Liver (tissue), 9 donors: ENCODE data around the gene TTF2. TPM values are rescaled to one million over a fixed set of nuclear protein-coding genes. Genes with fewer than 3 reads are reported as not detected.

Experiments
- DNase-seq: peaks from one replicate; pipeline ENCODE4 v3.0.0-alpha.2; 2017; ENCODE audit warnings: low spot score
- H3K27ac ChIP-seq, 2 donors: one replicate each; pipeline ENCODE4 v1.7.0; 2013; ENCODE audit warnings: inconsistent platforms in 2 of 2, low read length in 2 of 2, control low read depth in 1 of 2, low read depth in 1 of 2, mild to moderate bottlenecking in 1 of 2
- H3K27me3 ChIP-seq, 4 donors: one replicate each; pipeline versions ENCODE4 v1.6.1 to v1.7.0; 2013; ENCODE audit warnings: low read length in 3 of 4, inconsistent platforms in 1 of 4, mild to moderate bottlenecking in 1 of 4, moderate library complexity in 1 of 4; ENCODE audit not compliant: control insufficient read depth in 4 of 4, insufficient read depth in 4 of 4
- H3K36me3 ChIP-seq, 4 donors: one replicate each; pipeline versions ENCODE4 v1.6.1 to v1.7.0; 2013; ENCODE audit warnings: low read length in 3 of 4, mild to moderate bottlenecking in 3 of 4, low read depth in 1 of 4, moderate library complexity in 1 of 4; ENCODE audit not compliant: control insufficient read depth in 4 of 4, insufficient read depth in 3 of 4
- H3K4me1 ChIP-seq, 4 donors: one replicate each; pipeline versions ENCODE4 v1.6.1 to v1.7.0; 2013; ENCODE audit warnings: low read length in 3 of 4, mild to moderate bottlenecking in 3 of 4, moderate library complexity in 1 of 4; ENCODE audit not compliant: control insufficient read depth in 4 of 4, insufficient read depth in 4 of 4
- H3K4me3 ChIP-seq, 3 donors: one replicate each; pipeline versions ENCODE4 v1.6.1 to v1.7.0; 2013; ENCODE audit warnings: low read length in 3 of 3, control low read depth in 1 of 3, low read depth in 1 of 3, mild to moderate bottlenecking in 1 of 3
- H3K9ac ChIP-seq, 2 donors: one replicate each; pipeline ENCODE4 v1.7.0; 2013; ENCODE audit warnings: low read length in 2 of 2, mild to moderate bottlenecking in 2 of 2, moderate library complexity in 2 of 2, control low read depth in 1 of 2, low read depth in 1 of 2
- H3K9me3 ChIP-seq, 4 donors: one replicate each; pipeline versions ENCODE4 v1.6.1 to v1.7.0; 2013; ENCODE audit warnings: low read length in 3 of 4; ENCODE audit not compliant: control insufficient read depth in 4 of 4
- EGR1 ChIP-seq, 2 donors: IDR thresholded peaks; 2 replicates each; pipeline ENCODE4 v1.6.1; 2016 to 2018; ENCODE audit warnings: antibody characterized with exemption in 2 of 2, low read depth in 2 of 2
- FOXA1 ChIP-seq: IDR thresholded peaks from 2 replicates; pipeline ENCODE4 v1.6.1; 2016; ENCODE audit warnings: antibody characterized with exemption
- FOXA2 ChIP-seq: IDR thresholded peaks from 2 replicates; pipeline ENCODE4 v1.6.1; 2016; ENCODE audit warnings: antibody characterized with exemption
- GABPA ChIP-seq, 2 donors: IDR thresholded peaks in 1 of 2; conservative IDR thresholded peaks in 1 of 2; 2 replicates each; pipeline ENCODE4 v1.6.1; 2016; ENCODE audit warnings: antibody characterized with exemption in 2 of 2, mild to moderate bottlenecking in 1 of 2, moderate library complexity in 1 of 2
- HNF4A ChIP-seq, 2 donors: conservative IDR thresholded peaks; 2 replicates each; pipeline ENCODE4 v1.6.1; 2016; ENCODE audit warnings: antibody characterized with exemption in 2 of 2, mild to moderate bottlenecking in 2 of 2
- HNF4G ChIP-seq: IDR thresholded peaks from 2 replicates; pipeline ENCODE4 v1.6.1; 2016; ENCODE audit warnings: antibody characterized with exemption
- JUND ChIP-seq, 2 donors: IDR thresholded peaks; 2 replicates each; pipeline ENCODE4 v1.6.1; 2016; ENCODE audit warnings: antibody characterized with exemption in 2 of 2
- NR2F2 ChIP-seq: IDR thresholded peaks from 2 replicates; pipeline ENCODE4 v1.6.1; 2016; ENCODE audit warnings: antibody characterized with exemption
- RAD21 ChIP-seq, 2 donors: IDR thresholded peaks; 2 replicates each; pipeline ENCODE4 v1.6.1; 2016; ENCODE audit warnings: antibody characterized with exemption in 2 of 2, mild to moderate bottlenecking in 2 of 2
- RXRA ChIP-seq, 2 donors: IDR thresholded peaks; 2 replicates each; pipeline ENCODE4 v1.6.1; 2017 to 2018; ENCODE audit warnings: antibody characterized with exemption in 2 of 2, mild to moderate bottlenecking in 1 of 2
- SP1 ChIP-seq: IDR thresholded peaks from 2 replicates; pipeline ENCODE4 v1.6.1; 2018; ENCODE audit warnings: antibody characterized with exemption, mild to moderate bottlenecking
- TAF1 ChIP-seq: conservative IDR thresholded peaks from 2 replicates; pipeline ENCODE4 v1.6.1; 2016; ENCODE audit warnings: antibody characterized with exemption, mild to moderate bottlenecking
- YY1 ChIP-seq: IDR thresholded peaks from 2 replicates; pipeline ENCODE4 v1.6.1; 2016; ENCODE audit warnings: antibody characterized with exemption, mild to moderate bottlenecking
- WGBS: extraction: QIAGEN DNeasy Blood & Tissue Kit; methylation state at CpG from one replicate; pipeline ENCODE4 v1.1.7; 2013; 5-methylcytosine and 5-hydroxymethylcytosine counted together
- polyA plus RNA-seq, 2 donors: library from polyadenylated mRNA; stranded (reverse) in 1 of 2; unstranded in 1 of 2; fragments of 200-250 nt in 1 of 2; fragments of >200 nt in 1 of 2; fragmentation: Nextera tagmentation in 1 of 2; extraction: Ambion mirVana in 1 of 2; gene quantifications; one replicate each; pipeline versions ENCODE4 v1.2.1 to v1.2.3, GENCODE V29; 2013 to 2015
- total RNA-seq, 2 donors: library from RNA; depleted of rRNA; stranded (reverse); fragments of >200 nt; gene quantifications; one replicate each; pipeline ENCODE4 v1.2.3, GENCODE V29; 2014
- TF ChIP-seq, protein P1 (sequence below): fragments of 150-350 bp; IDR thresholded peaks from 2 replicates; pipeline ENCODE4 v1.5.1; 2017; ENCODE audit warnings: improper control_type of control experiment, low read depth, low read length; ENCODE audit not compliant: missing input control
- TF ChIP-seq, protein P2 (sequence below): IDR thresholded peaks from 2 replicates; pipeline ENCODE4 v1.6.1; 2016; ENCODE audit warnings: antibody characterized with exemption
- TF ChIP-seq, protein P3 (sequence below): IDR thresholded peaks from 2 replicates; pipeline ENCODE4 v1.6.1; 2016; ENCODE audit warnings: antibody characterized with exemption
- TF ChIP-seq, protein P4 (sequence below): IDR thresholded peaks from 2 replicates; pipeline ENCODE4 v1.6.1; 2016; ENCODE audit warnings: antibody characterized with exemption
- TF ChIP-seq, protein P5 (sequence below): IDR thresholded peaks from 2 replicates; pipeline ENCODE4 v1.6.1; 2016; ENCODE audit warnings: antibody characterized with exemption, mild to moderate bottlenecking
- donor health status: healthy.
- donor health status: healthy.
- donor health status: healthy.
- donor health status: healthy.
- donor health status: healthy.

TTF2 gene
- 10 to 100 TPM in 1 of 2 donors, 1 to 10 TPM in 1; 2.8 to 16.9 TPM for total RNA-seq
- polyA plus RNA-seq = 1 to 10 TPM; 1.3 to 2.8 TPM

DNA sequence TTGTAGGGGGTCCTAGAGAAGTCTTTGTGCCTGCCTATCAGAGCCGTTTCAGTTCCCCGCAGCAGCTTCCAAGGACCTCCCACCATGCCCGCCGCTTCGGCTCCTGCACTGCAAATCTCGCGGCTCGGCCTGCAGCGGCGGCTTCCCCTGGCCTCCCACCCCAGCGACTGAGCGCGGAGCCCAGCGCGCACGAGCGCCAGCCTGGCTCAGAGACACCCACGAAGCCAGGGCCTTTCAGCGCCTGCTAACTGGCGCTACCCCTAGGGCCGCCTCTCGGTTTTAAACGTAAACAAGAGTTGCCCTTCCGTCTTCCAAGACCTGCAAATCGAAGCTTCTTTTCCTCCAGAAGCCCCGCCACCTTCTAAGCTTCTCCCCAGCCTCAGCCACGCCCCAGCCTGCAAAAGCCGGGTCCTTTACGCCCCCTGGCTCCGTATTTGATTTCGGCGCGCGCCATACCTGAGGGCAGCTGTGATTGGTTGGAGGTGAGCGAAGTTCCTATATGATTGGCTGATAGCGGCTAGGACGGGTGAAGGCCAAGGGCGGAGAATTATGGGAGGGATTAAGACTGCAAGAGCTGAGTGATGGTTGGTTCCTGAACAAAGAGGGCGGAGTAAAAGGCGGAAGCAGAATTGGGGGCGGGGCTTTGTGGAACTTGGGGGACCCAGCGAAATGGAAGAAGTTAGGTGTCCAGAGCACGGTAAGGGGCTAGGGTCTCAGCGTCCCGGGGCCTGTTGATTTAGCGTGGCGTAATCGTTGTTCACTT is at the start of gene TTF2:
TSS of gene TTF2 (plus strand) at position 649 of the 763 bp plus-strand sequence. CDS start at position 670, 21 bp downstream.
- H3K9ac ChIP-seq = peak within 1 kb of the TSS; percentile 8 to 69
- TF ChIP-seq SP1 (peak; percentile 88), NR2F2 (peak; percentile 68), HNF4G (no peak), YY1 (peak; percentile 67), RXRA (IDR thresholded peaks at IDR 0.05) (peak in 1 of 2 donors; percentile 36), HNF4A (conservative IDR thresholded peaks at IDR 0.05) (peak; percentile 7 to 30), GABPA (IDR thresholded peaks at IDR 0.05 in 1 of 2, conservative IDR thresholded peaks at IDR 0.05 in 1 of 2) (peak in 1 of 2 donors; percentile 78), EGR1 (IDR thresholded peaks at IDR 0.05; ENCODE audit: low read depth in 2 of 2) (no peak), FOXA1 (no peak), FOXA2 (no peak), RAD21 (IDR thresholded peaks at IDR 0.05) (peak; percentile 27 to 32), JUND (IDR thresholded peaks at IDR 0.05) (no peak), TAF1 (no peak)
- TF ChIP-seq, protein P1, sequence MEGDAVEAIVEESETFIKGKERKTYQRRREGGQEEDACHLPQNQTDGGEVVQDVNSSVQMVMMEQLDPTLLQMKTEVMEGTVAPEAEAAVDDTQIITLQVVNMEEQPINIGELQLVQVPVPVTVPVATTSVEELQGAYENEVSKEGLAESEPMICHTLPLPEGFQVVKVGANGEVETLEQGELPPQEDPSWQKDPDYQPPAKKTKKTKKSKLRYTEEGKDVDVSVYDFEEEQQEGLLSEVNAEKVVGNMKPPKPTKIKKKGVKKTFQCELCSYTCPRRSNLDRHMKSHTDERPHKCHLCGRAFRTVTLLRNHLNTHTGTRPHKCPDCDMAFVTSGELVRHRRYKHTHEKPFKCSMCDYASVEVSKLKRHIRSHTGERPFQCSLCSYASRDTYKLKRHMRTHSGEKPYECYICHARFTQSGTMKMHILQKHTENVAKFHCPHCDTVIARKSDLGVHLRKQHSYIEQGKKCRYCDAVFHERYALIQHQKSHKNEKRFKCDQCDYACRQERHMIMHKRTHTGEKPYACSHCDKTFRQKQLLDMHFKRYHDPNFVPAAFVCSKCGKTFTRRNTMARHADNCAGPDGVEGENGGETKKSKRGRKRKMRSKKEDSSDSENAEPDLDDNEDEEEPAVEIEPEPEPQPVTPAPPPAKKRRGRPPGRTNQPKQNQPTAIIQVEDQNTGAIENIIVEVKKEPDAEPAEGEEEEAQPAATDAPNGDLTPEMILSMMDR = no peak
- TF ChIP-seq, protein P2, sequence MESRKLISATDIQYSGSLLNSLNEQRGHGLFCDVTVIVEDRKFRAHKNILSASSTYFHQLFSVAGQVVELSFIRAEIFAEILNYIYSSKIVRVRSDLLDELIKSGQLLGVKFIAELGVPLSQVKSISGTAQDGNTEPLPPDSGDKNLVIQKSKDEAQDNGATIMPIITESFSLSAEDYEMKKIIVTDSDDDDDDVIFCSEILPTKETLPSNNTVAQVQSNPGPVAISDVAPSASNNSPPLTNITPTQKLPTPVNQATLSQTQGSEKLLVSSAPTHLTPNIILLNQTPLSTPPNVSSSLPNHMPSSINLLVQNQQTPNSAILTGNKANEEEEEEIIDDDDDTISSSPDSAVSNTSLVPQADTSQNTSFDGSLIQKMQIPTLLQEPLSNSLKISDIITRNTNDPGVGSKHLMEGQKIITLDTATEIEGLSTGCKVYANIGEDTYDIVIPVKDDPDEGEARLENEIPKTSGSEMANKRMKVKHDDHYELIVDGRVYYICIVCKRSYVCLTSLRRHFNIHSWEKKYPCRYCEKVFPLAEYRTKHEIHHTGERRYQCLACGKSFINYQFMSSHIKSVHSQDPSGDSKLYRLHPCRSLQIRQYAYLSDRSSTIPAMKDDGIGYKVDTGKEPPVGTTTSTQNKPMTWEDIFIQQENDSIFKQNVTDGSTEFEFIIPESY = no peak
- TF ChIP-seq, protein P3, sequence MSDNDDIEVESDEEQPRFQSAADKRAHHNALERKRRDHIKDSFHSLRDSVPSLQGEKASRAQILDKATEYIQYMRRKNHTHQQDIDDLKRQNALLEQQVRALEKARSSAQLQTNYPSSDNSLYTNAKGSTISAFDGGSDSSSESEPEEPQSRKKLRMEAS = peak; percentile 36
- TF ChIP-seq, protein P4, sequence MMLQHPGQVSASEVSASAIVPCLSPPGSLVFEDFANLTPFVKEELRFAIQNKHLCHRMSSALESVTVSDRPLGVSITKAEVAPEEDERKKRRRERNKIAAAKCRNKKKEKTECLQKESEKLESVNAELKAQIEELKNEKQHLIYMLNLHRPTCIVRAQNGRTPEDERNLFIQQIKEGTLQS = no peak
- TF ChIP-seq, protein P5, sequence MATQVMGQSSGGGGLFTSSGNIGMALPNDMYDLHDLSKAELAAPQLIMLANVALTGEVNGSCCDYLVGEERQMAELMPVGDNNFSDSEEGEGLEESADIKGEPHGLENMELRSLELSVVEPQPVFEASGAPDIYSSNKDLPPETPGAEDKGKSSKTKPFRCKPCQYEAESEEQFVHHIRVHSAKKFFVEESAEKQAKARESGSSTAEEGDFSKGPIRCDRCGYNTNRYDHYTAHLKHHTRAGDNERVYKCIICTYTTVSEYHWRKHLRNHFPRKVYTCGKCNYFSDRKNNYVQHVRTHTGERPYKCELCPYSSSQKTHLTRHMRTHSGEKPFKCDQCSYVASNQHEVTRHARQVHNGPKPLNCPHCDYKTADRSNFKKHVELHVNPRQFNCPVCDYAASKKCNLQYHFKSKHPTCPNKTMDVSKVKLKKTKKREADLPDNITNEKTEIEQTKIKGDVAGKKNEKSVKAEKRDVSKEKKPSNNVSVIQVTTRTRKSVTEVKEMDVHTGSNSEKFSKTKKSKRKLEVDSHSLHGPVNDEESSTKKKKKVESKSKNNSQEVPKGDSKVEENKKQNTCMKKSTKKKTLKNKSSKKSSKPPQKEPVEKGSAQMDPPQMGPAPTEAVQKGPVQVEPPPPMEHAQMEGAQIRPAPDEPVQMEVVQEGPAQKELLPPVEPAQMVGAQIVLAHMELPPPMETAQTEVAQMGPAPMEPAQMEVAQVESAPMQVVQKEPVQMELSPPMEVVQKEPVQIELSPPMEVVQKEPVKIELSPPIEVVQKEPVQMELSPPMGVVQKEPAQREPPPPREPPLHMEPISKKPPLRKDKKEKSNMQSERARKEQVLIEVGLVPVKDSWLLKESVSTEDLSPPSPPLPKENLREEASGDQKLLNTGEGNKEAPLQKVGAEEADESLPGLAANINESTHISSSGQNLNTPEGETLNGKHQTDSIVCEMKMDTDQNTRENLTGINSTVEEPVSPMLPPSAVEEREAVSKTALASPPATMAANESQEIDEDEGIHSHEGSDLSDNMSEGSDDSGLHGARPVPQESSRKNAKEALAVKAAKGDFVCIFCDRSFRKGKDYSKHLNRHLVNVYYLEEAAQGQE = no peak
- DNase-seq = peak; percentile 95
- no peaks in the 10 kb centered on the region for H3K9me3 ChIP-seq
- no peaks in the 10 kb centered on the region for H3K27me3 ChIP-seq
- H3K4me1 ChIP-seq = peaks cover 2 to 16% (median 12%) of the 10 kb centered on the region in 4 donors
- no peaks in the 10 kb centered on the region for H3K36me3 ChIP-seq
- under 1% methylated on average over 48 of the region's 48 CpGs for WGBS
- H3K27ac ChIP-seq = peak within 1 kb of the TSS; percentile 21 to 28
- peak within 1 kb of the TSS; percentile 69 to 97 (median 85) for H3K4me3 ChIP-seq
